Neuron (in vitro differentiated cells): ENCODE data around the gene TERB2.
"Not testable (repeated sequence)": the region's sequence is repeated elsewhere in the genome, so short reads cannot be mapped to it uniquely, and the experiment has no call there.

Experiments
- H2AFZ ChIP-seq: one replicate; pipeline ENCODE4 v1.6.1; 2013; ENCODE audit warnings: low read depth, mild to moderate bottlenecking, inconsistent platforms, low read length, moderate library complexity
- H3K27me3 ChIP-seq: one replicate; pipeline ENCODE4 v1.6.1; 2013; ENCODE audit warnings: low read length; ENCODE audit not compliant: insufficient read depth
- H3K36me3 ChIP-seq: one replicate; pipeline ENCODE4 v1.6.1; 2013; ENCODE audit warnings: low read length; ENCODE audit not compliant: insufficient read depth
- H3K4me1 ChIP-seq: one replicate; pipeline ENCODE4 v1.6.1; 2013; ENCODE audit warnings: low read length; ENCODE audit not compliant: insufficient read depth
- H3K4me3 ChIP-seq: 2 replicates; pipeline ENCODE4 v1.5.1; 2013; ENCODE audit warnings: mild to moderate bottlenecking, low read length, moderate library complexity
- H3K9me3 ChIP-seq: one replicate; pipeline ENCODE4 v1.6.1; 2013; ENCODE audit warnings: low read length

TERB2 gene

GRCh38 chr15:44979617-44980339, 23.3 kb downstream of the TERB2 start:
- not testable (repeated sequence) for H3K27me3 ChIP-seq, H3K36me3 ChIP-seq, H3K4me1 ChIP-seq, H2AFZ ChIP-seq, H3K4me3 ChIP-seq, H3K9me3 ChIP-seq

- not testable (repeated sequence) for H3K4me3 ChIP-seq, H3K9me3 ChIP-seq, H2AFZ ChIP-seq, H3K4me1 ChIP-seq, H3K36me3 ChIP-seq, H3K27me3 ChIP-seq
Measured at GRCh38 chr15:44984144-44984543, 27.7 kb downstream of the TERB2 start.

GRCh38 chr15:44986346-44987055, 30.0 kb downstream of the TERB2 start:
- H3K9me3 ChIP-seq, H3K36me3 ChIP-seq, H3K4me1 ChIP-seq, H3K4me3 ChIP-seq, H3K27me3 ChIP-seq, H2AFZ ChIP-seq: not testable (repeated sequence)

- H3K4me1 ChIP-seq, H2AFZ ChIP-seq, H3K4me3 ChIP-seq, H3K27me3 ChIP-seq, H3K9me3 ChIP-seq, H3K36me3 ChIP-seq: not testable (repeated sequence)
Measured at GRCh38 chr15:44987711-44988110, 31.2 kb downstream of the TERB2 start.

GRCh38 chr15:44988184-44988869, 31.8 kb downstream of the TERB2 start:
- not testable (repeated sequence) for H3K36me3 ChIP-seq, H3K27me3 ChIP-seq, H2AFZ ChIP-seq, H3K4me3 ChIP-seq, H3K4me1 ChIP-seq, H3K9me3 ChIP-seq

- H3K27me3 ChIP-seq, H3K4me1 ChIP-seq, H3K36me3 ChIP-seq, H3K9me3 ChIP-seq, H2AFZ ChIP-seq, H3K4me3 ChIP-seq: not testable (repeated sequence)
Measured at GRCh38 chr15:44988870-44989219, 32.4 kb downstream of the TERB2 start.

- H3K27me3 ChIP-seq, H3K9me3 ChIP-seq, H2AFZ ChIP-seq, H3K4me1 ChIP-seq, H3K36me3 ChIP-seq, H3K4me3 ChIP-seq: not testable (repeated sequence)
Measured at GRCh38 chr15:44997632-44998031, 41.1 kb downstream of the TERB2 start.

GRCh38 chr15:44999105-44999504, 42.6 kb downstream of the TERB2 start:
- Histone ChIP-seq H3K9me3 (no peaks in the 10 kb centered on the region), H2AFZ (no peak overlapping the region), H3K27me3 (no peaks in the 10 kb centered on the region), H3K4me3 (no peak overlapping the region), H3K36me3 (no peaks in the 10 kb centered on the region), H3K4me1 (peaks cover 6% of the 10 kb centered on the region)

- not testable (repeated sequence) for H3K4me3 ChIP-seq, H3K4me1 ChIP-seq, H3K9me3 ChIP-seq, H3K27me3 ChIP-seq, H3K36me3 ChIP-seq, H2AFZ ChIP-seq
Measured at GRCh38 chr15:45001180-45001579, 44.7 kb downstream of the TERB2 start.

GRCh38 chr15:45003731-45004410, 47.4 kb downstream of the TERB2 start:
- not testable (repeated sequence) for H3K9me3 ChIP-seq

GRCh38 chr15:45004590-45005175, 48.2 kb downstream of the TERB2 start:
- H3K36me3 ChIP-seq, H2AFZ ChIP-seq, H3K4me3 ChIP-seq, H3K9me3 ChIP-seq, H3K4me1 ChIP-seq, H3K27me3 ChIP-seq: not testable (repeated sequence)

More at GRCh38 chr15:45003731-45004410, 47.4 kb downstream of the TERB2 start:
- H3K36me3 ChIP-seq, H3K27me3 ChIP-seq, H3K4me3 ChIP-seq, H2AFZ ChIP-seq, H3K4me1 ChIP-seq: not testable (repeated sequence)

- Histone ChIP-seq H3K4me3 (no peak overlapping the region), H3K27me3 (peaks cover 3% of the 10 kb centered on the region), H3K9me3 (peaks cover 3% of the 10 kb centered on the region), H2AFZ (no peak overlapping the region), H3K4me1 (no peaks in the 10 kb centered on the region), H3K36me3 (no peaks in the 10 kb centered on the region)
Measured at GRCh38 chr15:45009046-45009445, 52.6 kb downstream of the TERB2 start.

- not testable (repeated sequence) for H3K4me3 ChIP-seq, H3K4me1 ChIP-seq, H3K9me3 ChIP-seq, H3K27me3 ChIP-seq, H3K36me3 ChIP-seq, H2AFZ ChIP-seq
Measured at GRCh38 chr15:45015114-45015513, 58.6 kb downstream of the TERB2 start.
